GM19468 (cell line): ENCODE results near the gene PDIA5.

Experiments used
- ATAC-seq: cut with Tn5 transposase; IDR thresholded peaks from one replicate; pipeline ENCODE4 v1.9.1; 2021; ENCODE audit warnings: mild to moderate bottlenecking, moderate library complexity, moderate number of reproducible peaks; ENCODE audit not compliant: unreplicated experiment; ENCODE audit errors: extremely low read depth

Gene PDIA5

GRCh38 chr3:123038751-123039150, 28.1 kb upstream of the PDIA5 start:
- no peak for ATAC-seq

GRCh38 chr3:123039178-123039577, 27.6 kb upstream of the PDIA5 start:
- ATAC-seq: no peak

GRCh38 chr3:123042413-123042812, 24.4 kb upstream of the PDIA5 start:
- ATAC-seq: no peak

GRCh38 chr3:123044981-123045763, 21.7 kb upstream of the PDIA5 start:
- ATAC-seq: no peak

GRCh38 chr3:123046262-123047061, 20.4 kb upstream of the PDIA5 start:
- no peak for ATAC-seq

GRCh38 chr3:123047062-123047319, 19.8 kb upstream of the PDIA5 start:
- no peak for ATAC-seq

- ATAC-seq: no peak
Observed at GRCh38 chr3:123048480-123049237, 18.2 kb upstream of the PDIA5 start.

GRCh38 chr3:123050666-123051065, 16.2 kb upstream of the PDIA5 start:
- no peak for ATAC-seq

GRCh38 chr3:123053107-123053506, 13.7 kb upstream of the PDIA5 start:
- no peak for ATAC-seq

- ATAC-seq: no peak
Observed at GRCh38 chr3:123054109-123054778, 12.6 kb upstream of the PDIA5 start.

- ATAC-seq: no peak
Observed at GRCh38 chr3:123054931-123055330, 11.9 kb upstream of the PDIA5 start.

- ATAC-seq: no peak
Observed at GRCh38 chr3:123055352-123055751, 11.5 kb upstream of the PDIA5 start.

- no peak for ATAC-seq
Observed at GRCh38 chr3:123058505-123058904, 8.3 kb upstream of the PDIA5 start.

- no peak for ATAC-seq
Observed at GRCh38 chr3:123060054-123060453, 6.8 kb upstream of the PDIA5 start.

GRCh38 chr3:123061856-123062255, 5.0 kb upstream of the PDIA5 start:
- no peak for ATAC-seq

GRCh38 chr3:123063034-123063433, 3.8 kb upstream of the PDIA5 start:
- ATAC-seq: no peak

GRCh38 chr3:123064506-123064905, 2.3 kb upstream of the PDIA5 start:
- ATAC-seq: no peak

- no peak for ATAC-seq
Observed at GRCh38 chr3:123064914-123065313, 1.9 kb upstream of the PDIA5 start.

GRCh38 chr3:123066599-123066895, 278 bp upstream of the PDIA5 start:
- no peak for ATAC-seq

- peak; percentile 8 for ATAC-seq
Observed at GRCh38 chr3:123067689-123068600, 1.1 kb downstream of the PDIA5 start.
